ENCODE data around the gene PLXNA2.

PLXNA2 gene

GRCh38 chr1:208202333-208202995 lies 41.7 kb downstream of the PLXNA2 start:
- FAIRE-seq = no peak

- no peak for FAIRE-seq
Observed at GRCh38 chr1:208201229-208201628, 43.0 kb downstream of the PLXNA2 start.

GRCh38 chr1:208200116-208200515 lies 44.1 kb downstream of the PLXNA2 start:
- FAIRE-seq = no peak

GRCh38 chr1:208198236-208198635 lies 45.9 kb downstream of the PLXNA2 start:
- FAIRE-seq = no peak

GRCh38 chr1:208194944-208195343 lies 49.2 kb downstream of the PLXNA2 start:
- FAIRE-seq = no peak

GRCh38 chr1:208192995-208193394 lies 51.2 kb downstream of the PLXNA2 start:
- no peak for FAIRE-seq

GRCh38 chr1:208190784-208191183 lies 53.4 kb downstream of the PLXNA2 start:
- FAIRE-seq = no peak

- no peak for FAIRE-seq
Observed at GRCh38 chr1:208189716-208190115, 54.5 kb downstream of the PLXNA2 start.

GRCh38 chr1:208189183-208189582 lies 55.0 kb downstream of the PLXNA2 start:
- FAIRE-seq = no peak

- no peak for FAIRE-seq
Observed at GRCh38 chr1:208188607-208189006, 55.6 kb downstream of the PLXNA2 start.

- FAIRE-seq = no peak
Observed at GRCh38 chr1:208187499-208188041, 56.6 kb downstream of the PLXNA2 start.

- no peak for FAIRE-seq
Observed at GRCh38 chr1:208185801-208186231, 58.4 kb downstream of the PLXNA2 start.

- FAIRE-seq = no peak
Observed at GRCh38 chr1:208184966-208185654, 59.1 kb downstream of the PLXNA2 start.

- no peak for FAIRE-seq
Observed at GRCh38 chr1:208183977-208184911, 59.9 kb downstream of the PLXNA2 start.

- FAIRE-seq = no peak
Observed at GRCh38 chr1:208182880-208183645, 61.1 kb downstream of the PLXNA2 start.

GRCh38 chr1:208181364-208181763 lies 62.8 kb downstream of the PLXNA2 start:
- FAIRE-seq = no peak

- FAIRE-seq = no peak
Observed at GRCh38 chr1:208180421-208180820, 63.8 kb downstream of the PLXNA2 start.

- no peak for FAIRE-seq
Observed at GRCh38 chr1:208179961-208180409, 64.2 kb downstream of the PLXNA2 start.

GRCh38 chr1:208179263-208179816 lies 64.8 kb downstream of the PLXNA2 start:
- no peak for FAIRE-seq

- FAIRE-seq = no peak
Observed at GRCh38 chr1:208178091-208178529, 66.1 kb downstream of the PLXNA2 start.

GRCh38 chr1:208177656-208178055 lies 66.5 kb downstream of the PLXNA2 start:
- no peak for FAIRE-seq

GRCh38 chr1:208176649-208177048 lies 67.5 kb downstream of the PLXNA2 start:
- no peak for FAIRE-seq

All from TTC549 (cell line).